NCI-H526 (cell line): ENCODE results near the gene ZFAND2A.
"Not testable (repeated sequence)": the region's sequence is repeated elsewhere in the genome, so short reads cannot be mapped to it uniquely, and the experiment has no call there.

Source experiments
- DNase-seq, 2 experiments: peaks; one replicate each; lab custom pipeline; 2025; lab: John Stamatoyannopoulos, UW

Gene ZFAND2A

GRCh38 chr7:1151653-1152425, 8.2 kb downstream of the ZFAND2A start:
- no peak for DNase-seq

- no peak for DNase-seq
These were observed 8.8 kb downstream of the ZFAND2A start for GRCh38 chr7:1151156-1151555.

GRCh38 chr7:1150400-1151002, 9.5 kb downstream of the ZFAND2A start:
- DNase-seq = no peak

- no peak for DNase-seq
These were observed 10.6 kb downstream of the ZFAND2A start for GRCh38 chr7:1149351-1149794.

GRCh38 chr7:1147873-1148272, 12.1 kb downstream of the ZFAND2A start:
- DNase-seq = not testable (repeated sequence)

- DNase-seq = peak in 1 of 2 experiments; percentile 57
These were observed 15.7 kb downstream of the ZFAND2A start for GRCh38 chr7:1144269-1144771.

- not testable (repeated sequence) for DNase-seq
These were observed 17.0 kb downstream of the ZFAND2A start for GRCh38 chr7:1143031-1143430.

GRCh38 chr7:1142051-1142635, 17.9 kb downstream of the ZFAND2A start:
- no peak for DNase-seq

GRCh38 chr7:1141651-1142050, 18.3 kb downstream of the ZFAND2A start:
- DNase-seq = no peak

- DNase-seq = no peak
These were observed 19.4 kb downstream of the ZFAND2A start for GRCh38 chr7:1140476-1141104.

GRCh38 chr7:1137517-1138167, 22.4 kb downstream of the ZFAND2A start:
- DNase-seq = no peak

- peak in 1 of 2 experiments; percentile 18 for DNase-seq
These were observed 23.0 kb downstream of the ZFAND2A start for GRCh38 chr7:1136841-1137516.

- DNase-seq = no peak
These were observed 25.0 kb downstream of the ZFAND2A start for GRCh38 chr7:1134951-1135350.

GRCh38 chr7:1131471-1132265, 28.3 kb downstream of the ZFAND2A start:
- no peak for DNase-seq

- no peak for DNase-seq
These were observed 29.7 kb downstream of the ZFAND2A start for GRCh38 chr7:1130021-1130990.

GRCh38 chr7:1129431-1129830, 30.6 kb downstream of the ZFAND2A start:
- DNase-seq = no peak

- no peak for DNase-seq
These were observed 33.0 kb downstream of the ZFAND2A start for GRCh38 chr7:1127001-1127400.

- no peak for DNase-seq
These were observed 34.4 kb downstream of the ZFAND2A start for GRCh38 chr7:1125603-1125969.

- DNase-seq = no peak
These were observed 35.0 kb downstream of the ZFAND2A start for GRCh38 chr7:1124816-1125602.
